HCT116 (cell line): ENCODE results near the gene OR5K2. TPM values are rescaled to one million over a fixed set of nuclear protein-coding genes. Genes with fewer than 3 reads are reported as not detected.

Experiments used
- CBX3 ChIP-seq: IDR thresholded peaks from 2 replicates; pipeline ENCODE4 v1.6.1; 2012; ENCODE audit warnings: low read depth
- EGR1 ChIP-seq: IDR thresholded peaks from 2 replicates; pipeline ENCODE4 v1.6.1; 2012; ENCODE audit warnings: low read depth
- ELF1 ChIP-seq: IDR thresholded peaks from 2 replicates; pipeline ENCODE4 v1.6.1; 2012; ENCODE audit warnings: low read depth, borderline replicate concordance
- EZH2phosphoT487 ChIP-seq: fragments of 200-600 bp; IDR thresholded peaks from 2 replicates; pipeline ENCODE4 v1.6.1; 2018; ENCODE audit warnings: antibody characterized with exemption, borderline replicate concordance
- FOSL1 ChIP-seq: IDR thresholded peaks from 2 replicates; pipeline ENCODE4 v1.6.1; 2012; ENCODE audit warnings: low read depth
- JUND ChIP-seq: IDR thresholded peaks from 2 replicates; pipeline ENCODE4 v1.6.1; 2012
- POLR2A ChIP-seq: IDR thresholded peaks from 2 replicates; pipeline ENCODE4 v1.7.0; 2011; ENCODE audit warnings: borderline replicate concordance; ENCODE audit not compliant: insufficient read depth, insufficient read length; ENCODE audit errors: extremely low read depth
- POLR2AphosphoS5 ChIP-seq: IDR thresholded peaks from 2 replicates; pipeline ENCODE4 v1.6.1; 2011; ENCODE audit warnings: mild to moderate bottlenecking, low read depth, low read length, moderate library complexity
- SIN3A ChIP-seq: IDR thresholded peaks from 2 replicates; pipeline ENCODE4 v1.6.1; 2012; ENCODE audit warnings: low read depth
- YY1 ChIP-seq: IDR thresholded peaks from 2 replicates; pipeline ENCODE4 v1.6.1; 2011; ENCODE audit warnings: low read length, low read depth, moderate library complexity, mild to moderate bottlenecking; ENCODE audit not compliant: insufficient replicate concordance; ENCODE audit errors: extremely low read depth
- ZFX ChIP-seq: fragments of 450-650 bp; IDR thresholded peaks from 2 replicates; pipeline ENCODE4 v1.6.1; 2017
- ZNF274 ChIP-seq: fragments of 200-500 bp; sonication (Bioruptor generic); IDR thresholded peaks from 2 replicates; pipeline ENCODE4 v1.6.1; 2014; ENCODE audit warnings: mild to moderate bottlenecking, low read depth, low read length, inconsistent platforms
- total RNA-seq: library from RNA; stranded (reverse); gene quantifications from one replicate; pipeline ENCODE4 v1.2.1, GENCODE V29; 2021; ENCODE audit not compliant: unreplicated experiment
- TF ChIP-seq, protein P1 (sequence below): IDR thresholded peaks from 2 replicates; pipeline ENCODE4 v1.6.1; 2012; ENCODE audit warnings: low read depth
- TF ChIP-seq, protein P2 (sequence below): IDR thresholded peaks from 2 replicates; pipeline ENCODE4 v1.6.1; 2012
- TF ChIP-seq, protein P3 (sequence below): IDR thresholded peaks from 2 replicates; pipeline ENCODE4 v1.6.1; 2012

OR5K2 gene
- total RNA-seq, 1 experiment from 2014 or later, result not detected

DNA sequence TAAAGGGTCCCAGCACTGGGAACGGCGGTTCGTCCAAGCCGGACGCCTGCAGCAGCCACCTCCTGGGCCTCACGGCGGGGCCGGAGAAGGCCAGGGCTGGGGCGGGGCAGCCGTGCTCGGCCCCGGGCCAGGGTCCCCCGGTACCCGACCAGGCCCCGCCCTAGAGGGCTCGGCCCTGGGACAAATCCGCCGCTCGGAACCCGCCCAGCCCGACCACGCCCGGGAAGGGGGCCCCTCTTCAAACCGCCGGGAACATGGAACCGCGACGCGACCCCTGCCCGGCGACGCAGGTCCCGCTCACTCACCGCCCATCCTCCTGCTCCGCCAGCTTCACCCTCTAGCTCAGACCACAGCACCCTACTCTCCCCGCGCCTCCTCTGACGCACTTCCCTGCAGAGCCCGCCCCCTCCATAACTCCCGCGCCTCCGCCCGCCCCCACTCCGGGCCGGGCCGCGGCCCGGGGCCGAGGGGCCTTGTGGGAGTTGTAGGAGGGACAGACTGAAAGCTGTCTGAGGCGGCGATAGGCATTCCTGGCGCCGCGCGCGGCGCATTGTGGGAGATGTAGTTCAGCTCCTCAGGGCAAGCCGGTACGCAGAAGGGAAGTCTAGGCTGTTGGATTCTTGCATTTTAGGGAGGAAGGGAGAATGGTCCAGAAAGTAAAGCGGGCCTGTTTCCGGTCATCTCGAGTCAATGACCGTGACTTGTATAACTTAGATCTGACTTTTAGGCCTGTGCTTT, 25.2 kb downstream of the OR5K2 start, which contains the start of gene CLDND1 (continued):
- TF ChIP-seq, protein P1, sequence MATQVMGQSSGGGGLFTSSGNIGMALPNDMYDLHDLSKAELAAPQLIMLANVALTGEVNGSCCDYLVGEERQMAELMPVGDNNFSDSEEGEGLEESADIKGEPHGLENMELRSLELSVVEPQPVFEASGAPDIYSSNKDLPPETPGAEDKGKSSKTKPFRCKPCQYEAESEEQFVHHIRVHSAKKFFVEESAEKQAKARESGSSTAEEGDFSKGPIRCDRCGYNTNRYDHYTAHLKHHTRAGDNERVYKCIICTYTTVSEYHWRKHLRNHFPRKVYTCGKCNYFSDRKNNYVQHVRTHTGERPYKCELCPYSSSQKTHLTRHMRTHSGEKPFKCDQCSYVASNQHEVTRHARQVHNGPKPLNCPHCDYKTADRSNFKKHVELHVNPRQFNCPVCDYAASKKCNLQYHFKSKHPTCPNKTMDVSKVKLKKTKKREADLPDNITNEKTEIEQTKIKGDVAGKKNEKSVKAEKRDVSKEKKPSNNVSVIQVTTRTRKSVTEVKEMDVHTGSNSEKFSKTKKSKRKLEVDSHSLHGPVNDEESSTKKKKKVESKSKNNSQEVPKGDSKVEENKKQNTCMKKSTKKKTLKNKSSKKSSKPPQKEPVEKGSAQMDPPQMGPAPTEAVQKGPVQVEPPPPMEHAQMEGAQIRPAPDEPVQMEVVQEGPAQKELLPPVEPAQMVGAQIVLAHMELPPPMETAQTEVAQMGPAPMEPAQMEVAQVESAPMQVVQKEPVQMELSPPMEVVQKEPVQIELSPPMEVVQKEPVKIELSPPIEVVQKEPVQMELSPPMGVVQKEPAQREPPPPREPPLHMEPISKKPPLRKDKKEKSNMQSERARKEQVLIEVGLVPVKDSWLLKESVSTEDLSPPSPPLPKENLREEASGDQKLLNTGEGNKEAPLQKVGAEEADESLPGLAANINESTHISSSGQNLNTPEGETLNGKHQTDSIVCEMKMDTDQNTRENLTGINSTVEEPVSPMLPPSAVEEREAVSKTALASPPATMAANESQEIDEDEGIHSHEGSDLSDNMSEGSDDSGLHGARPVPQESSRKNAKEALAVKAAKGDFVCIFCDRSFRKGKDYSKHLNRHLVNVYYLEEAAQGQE, result no peak
- no peak for TF ChIP-seq ZNF274
- peak; percentile 97 for TF ChIP-seq POLR2AphosphoS5
- peak; percentile 51; the same call in 1 of the 2 replicates for TF ChIP-seq ELF1
- TF ChIP-seq EGR1, result peak; percentile 97
- TF ChIP-seq CBX3, result 0 out of 2 replicates have a peak, but pooled peaks have one; percentile 73
- TF ChIP-seq YY1, result peak; percentile 85
- TF ChIP-seq, protein P2, sequence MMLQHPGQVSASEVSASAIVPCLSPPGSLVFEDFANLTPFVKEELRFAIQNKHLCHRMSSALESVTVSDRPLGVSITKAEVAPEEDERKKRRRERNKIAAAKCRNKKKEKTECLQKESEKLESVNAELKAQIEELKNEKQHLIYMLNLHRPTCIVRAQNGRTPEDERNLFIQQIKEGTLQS, result no peak
- TF ChIP-seq POLR2A, result peak; percentile 74
- TF ChIP-seq JUND, result no peak
- TF ChIP-seq, protein P3, sequence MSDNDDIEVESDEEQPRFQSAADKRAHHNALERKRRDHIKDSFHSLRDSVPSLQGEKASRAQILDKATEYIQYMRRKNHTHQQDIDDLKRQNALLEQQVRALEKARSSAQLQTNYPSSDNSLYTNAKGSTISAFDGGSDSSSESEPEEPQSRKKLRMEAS, result 0 out of 2 replicates have a peak, but pooled peaks have one; percentile 24
- TF ChIP-seq FOSL1, result no peak; the same call in 1 of the 2 replicates
- TF ChIP-seq SIN3A, result peak; percentile 56
- TF ChIP-seq ZFX, result peak; percentile 94
- TF ChIP-seq EZH2phosphoT487, result no peak
